ENCODE results near the gene ATG13.

The ATG13 gene

DNA sequence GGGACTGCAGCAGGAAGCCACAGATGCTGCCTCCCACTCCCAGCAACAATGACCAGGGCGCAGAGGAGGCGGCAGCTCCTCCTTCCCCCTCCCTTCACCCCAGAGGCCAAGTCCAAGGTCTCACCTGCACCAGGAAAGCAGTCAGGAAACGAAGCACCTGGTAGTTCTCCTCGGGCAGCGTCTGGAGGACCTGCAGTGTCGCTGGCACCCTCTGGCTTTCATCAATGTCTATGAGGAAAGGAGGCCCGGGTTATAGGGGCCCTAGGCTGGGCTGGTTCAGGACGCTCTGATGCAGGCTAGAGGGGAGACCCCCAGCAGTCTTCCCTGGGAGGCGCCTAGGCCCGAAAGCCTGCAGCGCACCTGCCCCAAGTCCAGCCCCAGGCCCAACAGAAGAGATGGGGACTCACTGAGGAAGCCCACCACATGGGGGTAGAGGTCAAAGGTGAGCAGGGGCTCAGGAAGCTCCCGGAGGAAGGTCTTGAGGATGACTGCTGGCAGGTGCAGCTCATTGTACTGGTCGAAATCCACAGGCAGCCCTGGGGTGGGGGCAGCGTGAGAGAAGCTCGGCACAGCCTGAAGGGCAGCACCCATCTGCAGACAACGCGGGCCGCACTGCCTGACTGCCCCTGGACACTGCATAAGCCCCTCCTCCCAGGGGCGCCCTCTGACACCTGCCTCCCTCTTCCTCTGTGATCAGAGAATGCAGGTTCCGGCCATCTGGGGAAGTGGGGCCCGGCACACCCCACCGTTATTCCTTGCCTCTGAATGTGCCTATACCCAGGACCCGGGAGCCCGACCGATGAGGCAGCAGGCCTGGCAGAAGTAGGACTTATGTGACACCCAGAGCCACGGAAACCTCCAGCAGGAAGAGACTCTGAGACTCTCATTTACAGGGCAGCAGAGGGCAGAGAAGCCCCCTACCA is 62.1 kb downstream of the ATG13 start:
- TF ChIP-seq, protein P1, sequence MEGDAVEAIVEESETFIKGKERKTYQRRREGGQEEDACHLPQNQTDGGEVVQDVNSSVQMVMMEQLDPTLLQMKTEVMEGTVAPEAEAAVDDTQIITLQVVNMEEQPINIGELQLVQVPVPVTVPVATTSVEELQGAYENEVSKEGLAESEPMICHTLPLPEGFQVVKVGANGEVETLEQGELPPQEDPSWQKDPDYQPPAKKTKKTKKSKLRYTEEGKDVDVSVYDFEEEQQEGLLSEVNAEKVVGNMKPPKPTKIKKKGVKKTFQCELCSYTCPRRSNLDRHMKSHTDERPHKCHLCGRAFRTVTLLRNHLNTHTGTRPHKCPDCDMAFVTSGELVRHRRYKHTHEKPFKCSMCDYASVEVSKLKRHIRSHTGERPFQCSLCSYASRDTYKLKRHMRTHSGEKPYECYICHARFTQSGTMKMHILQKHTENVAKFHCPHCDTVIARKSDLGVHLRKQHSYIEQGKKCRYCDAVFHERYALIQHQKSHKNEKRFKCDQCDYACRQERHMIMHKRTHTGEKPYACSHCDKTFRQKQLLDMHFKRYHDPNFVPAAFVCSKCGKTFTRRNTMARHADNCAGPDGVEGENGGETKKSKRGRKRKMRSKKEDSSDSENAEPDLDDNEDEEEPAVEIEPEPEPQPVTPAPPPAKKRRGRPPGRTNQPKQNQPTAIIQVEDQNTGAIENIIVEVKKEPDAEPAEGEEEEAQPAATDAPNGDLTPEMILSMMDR (IDR thresholded peaks at IDR 0.05; ENCODE audit: low read length, missing control alignments), result no peak
- H3K4me3 ChIP-seq (replicated peaks; ENCODE audit: low read depth, low read length), result no peak overlapping the region
- no peak for DNase-seq (ENCODE audit: low read depth)

DNA sequence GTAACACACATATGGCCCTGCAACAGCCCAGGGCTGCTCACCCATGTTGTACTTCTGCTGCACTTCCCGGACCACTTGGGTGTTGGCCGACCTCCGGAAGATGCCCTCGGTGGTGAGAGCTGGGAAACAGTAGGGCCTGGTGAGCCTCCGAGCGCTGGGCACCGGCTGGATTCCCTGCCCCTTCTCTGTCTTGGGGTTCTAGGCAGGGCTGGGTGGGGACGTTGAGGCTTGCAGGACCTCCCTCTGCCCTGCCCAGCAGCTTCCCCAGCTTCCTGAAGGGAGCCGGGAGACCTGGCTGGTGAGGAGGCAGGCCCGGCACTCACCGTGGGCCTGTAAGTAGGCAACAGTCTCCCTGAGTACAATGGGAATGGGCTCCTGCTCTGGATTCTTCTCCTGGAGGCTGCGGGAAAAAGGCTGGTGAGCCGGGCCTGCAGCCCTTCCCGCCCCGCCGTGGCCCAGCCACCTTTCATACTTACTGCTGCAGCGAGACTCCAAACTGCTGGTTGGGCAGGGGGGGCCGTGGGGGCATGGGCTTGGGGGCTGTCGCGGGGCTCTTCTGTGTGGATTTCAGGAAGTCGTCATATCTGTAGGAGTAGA is 62.9 kb downstream of the ATG13 start:
- DNase-seq (ENCODE audit: low read depth), result no peak
- no peak overlapping the region for H3K4me3 ChIP-seq (replicated peaks; ENCODE audit: low read depth, low read length)
- TF ChIP-seq, protein P1 (IDR thresholded peaks at IDR 0.05; ENCODE audit: low read length, missing control alignments), result no peak

DNA sequence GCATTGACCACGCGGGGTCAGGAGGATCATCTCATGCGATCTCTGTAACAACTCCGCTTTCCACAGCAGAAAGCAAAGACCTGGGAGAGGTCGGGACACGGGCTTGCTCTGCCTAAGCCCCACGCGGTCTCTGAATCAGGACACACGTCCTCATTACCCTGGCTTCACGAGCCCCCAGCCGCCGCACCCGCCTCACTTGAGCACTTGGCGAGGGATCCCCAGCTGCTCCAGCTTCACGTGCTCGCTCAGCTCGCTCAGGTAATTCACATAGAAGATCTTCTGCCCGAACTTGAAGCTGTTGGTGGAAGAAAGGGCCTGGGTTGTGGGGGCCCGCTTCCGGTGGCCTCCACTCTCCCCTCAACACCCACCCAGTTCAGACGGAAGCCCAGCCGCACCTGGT is 63.5 kb downstream of the ATG13 start:
- H3K4me3 ChIP-seq (replicated peaks; ENCODE audit: low read depth, low read length), result no peak overlapping the region
- TF ChIP-seq, protein P1 (IDR thresholded peaks at IDR 0.05; ENCODE audit: low read length, missing control alignments), result no peak
- DNase-seq (ENCODE audit: low read depth), result no peak

DNA sequence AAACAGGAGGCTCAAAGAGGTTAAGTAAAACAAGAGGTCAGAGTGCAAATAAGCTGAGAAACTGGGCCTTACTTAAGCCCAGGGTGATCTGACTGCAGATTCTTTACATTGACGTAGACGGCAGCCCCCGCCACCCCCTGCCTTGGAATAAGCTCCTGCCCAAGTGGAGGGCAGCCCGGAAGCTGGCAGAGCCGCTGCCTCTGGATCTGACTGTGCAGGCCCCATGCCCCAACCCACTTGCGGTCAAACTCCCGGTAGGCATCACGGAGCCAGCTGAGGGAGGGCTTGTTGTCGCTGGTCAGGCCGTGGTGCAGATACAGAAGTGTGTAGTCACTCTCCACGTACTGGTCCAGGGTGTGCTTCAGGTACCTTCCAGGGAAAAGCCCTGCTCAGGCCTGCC is 64.5 kb downstream of the ATG13 start:
- TF ChIP-seq, protein P1 (IDR thresholded peaks at IDR 0.05; ENCODE audit: low read length, missing control alignments), result no peak
- no peak for DNase-seq (ENCODE audit: low read depth)
- H3K4me3 ChIP-seq (replicated peaks; ENCODE audit: low read depth, low read length), result no peak overlapping the region

DNA sequence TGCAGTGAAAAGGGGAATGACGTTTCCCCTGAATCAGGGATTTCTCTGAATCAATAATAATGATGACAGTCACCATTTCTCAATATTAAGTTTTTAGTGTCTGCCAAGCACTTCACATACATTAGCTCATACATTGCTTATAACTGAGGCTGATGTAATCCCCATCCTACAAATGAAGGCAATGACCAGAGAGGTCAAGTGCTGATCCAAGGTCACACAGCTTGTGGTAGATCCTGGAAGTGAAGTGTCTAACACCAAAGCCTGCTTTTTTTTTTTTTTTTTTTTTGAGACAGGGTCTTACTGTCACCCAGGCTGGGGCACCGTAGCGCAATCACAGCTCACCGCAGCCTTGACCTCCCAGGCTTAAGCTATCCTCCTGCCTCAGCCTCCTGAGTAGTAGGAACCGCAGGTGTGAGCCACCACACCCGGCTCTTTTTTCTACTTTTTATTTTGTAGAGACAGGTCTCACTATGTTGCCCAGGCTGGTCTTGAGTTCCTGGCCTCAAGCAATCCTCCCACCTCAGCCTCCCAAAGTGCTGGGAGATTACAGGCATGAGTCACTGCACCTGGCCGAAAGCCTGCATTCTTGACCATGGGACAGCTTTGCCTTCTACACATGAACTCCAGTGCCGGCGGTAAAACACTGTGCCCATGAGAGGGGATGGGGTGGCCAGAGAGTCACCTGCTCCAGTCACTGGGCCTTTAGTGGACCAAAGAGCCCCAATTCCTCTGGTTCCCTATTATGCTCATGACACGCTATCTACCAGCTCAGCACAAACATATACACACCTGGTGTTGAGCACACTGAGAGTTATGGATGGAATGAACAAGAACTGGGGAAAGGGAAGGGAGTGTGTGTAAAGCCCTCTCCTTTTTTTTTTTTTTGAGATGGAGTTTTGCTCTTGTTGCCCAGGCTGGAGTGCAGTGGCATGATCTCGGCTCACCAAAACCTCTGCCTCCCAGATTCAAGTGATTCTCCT is 65.7 kb downstream of the ATG13 start:
- H3K4me3 ChIP-seq (replicated peaks; ENCODE audit: low read depth, low read length), result no peak overlapping the region
- DNase-seq (ENCODE audit: low read depth), result peak; percentile 49
- TF ChIP-seq, protein P1 (IDR thresholded peaks at IDR 0.05; ENCODE audit: low read length, missing control alignments), result no peak

DNA sequence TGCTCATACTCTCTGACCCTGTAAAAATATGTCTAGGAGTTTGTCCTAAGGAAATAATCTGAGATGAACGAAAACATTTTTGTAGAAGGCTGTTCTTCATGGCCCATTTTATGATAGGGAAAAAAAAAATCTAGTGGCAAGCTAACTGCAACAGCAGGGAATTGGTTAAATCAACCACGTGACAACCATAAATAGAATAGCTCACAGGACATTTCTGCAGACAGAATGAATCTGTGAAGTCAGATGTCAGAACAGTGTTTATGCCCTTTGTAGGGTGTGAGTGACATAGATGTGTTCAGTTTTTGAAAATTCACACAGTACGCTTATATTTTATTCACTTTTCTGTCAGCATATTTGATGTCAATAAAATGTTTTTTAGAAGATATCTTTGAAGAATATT is 67.0 kb downstream of the ATG13 start:
- no peak for DNase-seq (ENCODE audit: low read depth)
- TF ChIP-seq, protein P1 (IDR thresholded peaks at IDR 0.05; ENCODE audit: low read length, missing control alignments), result no peak
- no peak overlapping the region for H3K4me3 ChIP-seq (replicated peaks; ENCODE audit: low read depth, low read length)
